Mesendoderm (in vitro differentiated cells): Measurements from ENCODE around the gene GIMAP8.
"Not testable (repeated sequence)": the region's sequence is repeated elsewhere in the genome, so short reads cannot be mapped to it uniquely, and the experiment has no call there.

ENCODE experiments used
- DNase-seq: peaks from one replicate; pipeline ENCODE4 v3.0.0; 2013
- H2AK5ac ChIP-seq: 2 replicates; pipeline ENCODE4 v1.6.1; 2013; ENCODE audit warnings: low read length, inconsistent platforms
- H2BK120ac ChIP-seq: 2 replicates; pipeline ENCODE4 v1.6.1; 2013; ENCODE audit warnings: low read depth, mild to moderate bottlenecking, low read length, moderate library complexity, mixed read lengths
- H2BK15ac ChIP-seq: replicated peaks from 2 replicates; pipeline ENCODE4 v1.6.1; 2013; ENCODE audit warnings: low read depth, mild to moderate bottlenecking, moderate library complexity
- H2BK5ac ChIP-seq: 2 replicates; pipeline ENCODE4 v1.6.1; 2013; ENCODE audit warnings: low read length, inconsistent platforms
- H3K18ac ChIP-seq: 2 replicates; pipeline ENCODE4 v1.6.1; 2013; ENCODE audit warnings: mild to moderate bottlenecking, low read length, mixed read lengths
- H3K23ac ChIP-seq: one replicate; pipeline ENCODE4 v1.6.1; 2013; ENCODE audit warnings: low read length
- H3K27ac ChIP-seq: 2 replicates; pipeline ENCODE4 v1.5.1; 2013; ENCODE audit warnings: low read depth, mild to moderate bottlenecking, inconsistent platforms, low read length, moderate library complexity
- H3K27me3 ChIP-seq: 2 replicates; pipeline ENCODE4 v1.6.1; 2013; ENCODE audit warnings: low read length, control low read depth, mild to moderate bottlenecking, inconsistent platforms; ENCODE audit not compliant: insufficient read depth, poor library complexity
- H3K36me3 ChIP-seq: 2 replicates; pipeline ENCODE4 v1.6.1; 2013; ENCODE audit warnings: low read length, inconsistent platforms; ENCODE audit not compliant: control insufficient read depth, insufficient read depth
- H3K4ac ChIP-seq: one replicate; pipeline ENCODE4 v1.6.1; 2013; ENCODE audit warnings: low read depth, mild to moderate bottlenecking, low read length, moderate library complexity
- H3K4me1 ChIP-seq: 2 replicates; pipeline ENCODE4 v1.6.1; 2013; ENCODE audit warnings: low read depth, low read length, inconsistent platforms; ENCODE audit not compliant: control insufficient read depth
- H3K4me2 ChIP-seq: 2 replicates; pipeline ENCODE4 v1.6.1; 2013; ENCODE audit warnings: low read length
- H3K4me3 ChIP-seq: 2 replicates; pipeline ENCODE4 v1.5.1; 2013; ENCODE audit warnings: mild to moderate bottlenecking, low read length
- H3K56ac ChIP-seq: one replicate; pipeline ENCODE4 v1.6.1; 2013; ENCODE audit warnings: low read length
- H3K79me1 ChIP-seq: 2 replicates; pipeline ENCODE4 v1.6.1; 2013; ENCODE audit warnings: low read length, inconsistent platforms
- H3K79me2 ChIP-seq: 2 replicates; pipeline ENCODE4 v1.6.1; 2013; ENCODE audit warnings: mild to moderate bottlenecking, low read length; ENCODE audit not compliant: control insufficient read depth, insufficient read depth
- H3K9ac ChIP-seq: 2 replicates; pipeline ENCODE4 v1.6.1; 2013; ENCODE audit warnings: low read length, inconsistent platforms
- H4K5ac ChIP-seq: one replicate; pipeline ENCODE4 v1.6.1; 2013; ENCODE audit warnings: low read length
- H4K8ac ChIP-seq: one replicate; pipeline ENCODE4 v1.6.1; 2013; ENCODE audit warnings: low read depth, mild to moderate bottlenecking, control low read depth, low read length, moderate library complexity
- whole genome bisulfite sequencing: extraction: QIAGEN DNeasy Blood & Tissue Kit; methylation state at CpG from one replicate; pipeline ENCODE4 v1.1.7; 2013; ENCODE audit warnings: low lambda C conversion rate, missing lambda C conversion rate; ENCODE audit not compliant: insufficient coverage; ENCODE audit errors: extremely low coverage; 5-methylcytosine and 5-hydroxymethylcytosine counted together

GIMAP8 gene

DNA sequence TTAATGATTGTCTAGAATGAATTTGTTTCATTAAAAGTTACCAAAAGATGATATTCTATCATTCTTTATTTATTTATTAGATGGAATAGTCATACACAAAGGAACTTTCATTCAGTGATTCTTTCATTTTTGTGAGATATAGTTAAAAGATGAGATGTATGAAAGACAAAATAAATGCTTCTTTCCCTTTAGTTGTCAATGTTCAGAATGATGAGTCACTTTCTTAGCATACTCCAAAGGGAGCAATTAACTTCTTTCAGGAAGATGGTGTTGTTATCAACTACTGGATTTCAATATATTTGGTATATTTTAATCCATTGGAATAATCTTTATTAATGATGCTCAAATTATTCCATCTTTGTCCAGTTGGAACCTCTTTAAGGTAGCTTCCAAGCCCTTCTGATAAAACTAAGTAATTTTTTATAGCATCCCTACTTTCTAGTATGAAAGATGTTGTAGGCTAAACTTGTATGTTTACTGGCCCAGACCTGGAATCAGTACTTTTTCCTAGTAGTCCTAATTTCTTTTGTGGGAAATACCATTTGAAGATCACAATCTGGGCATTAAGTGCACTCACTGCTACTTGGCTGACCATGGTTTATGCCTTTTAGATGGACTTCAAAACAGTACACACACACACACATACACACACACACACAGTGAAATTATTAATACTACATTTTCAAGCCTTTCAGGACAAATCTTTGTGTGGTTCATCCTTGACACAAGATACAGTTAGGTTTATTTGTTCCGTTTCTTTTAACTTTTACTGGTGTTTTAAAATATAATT is 66.7 kb downstream of the GIMAP8 start:
- Histone ChIP-seq H3K36me3 (no peaks in the 10 kb centered on the region), H3K4me1 (no peaks in the 10 kb centered on the region), H4K8ac (no peak overlapping the region), H3K79me2 (no peaks in the 10 kb centered on the region), H3K23ac (no peak overlapping the region), H3K4me3 (no peak overlapping the region), H2BK15ac (no peak overlapping the region), H3K9ac (no peak overlapping the region), H3K27me3 (no peaks in the 10 kb centered on the region), H3K4me2 (no peak overlapping the region), H4K5ac (no peak overlapping the region), H2AK5ac (no peak overlapping the region), H3K18ac (no peak overlapping the region), H3K56ac (no peak overlapping the region), H3K4ac (no peak overlapping the region), H2BK5ac (no peak overlapping the region), H3K79me1 (no peaks in the 10 kb centered on the region), H2BK120ac (no peak overlapping the region), H3K27ac (no peak overlapping the region)
- no CpG with 5 or more reads among the region's 1 CpG for WGBS
- no peak for DNase-seq

DNA sequence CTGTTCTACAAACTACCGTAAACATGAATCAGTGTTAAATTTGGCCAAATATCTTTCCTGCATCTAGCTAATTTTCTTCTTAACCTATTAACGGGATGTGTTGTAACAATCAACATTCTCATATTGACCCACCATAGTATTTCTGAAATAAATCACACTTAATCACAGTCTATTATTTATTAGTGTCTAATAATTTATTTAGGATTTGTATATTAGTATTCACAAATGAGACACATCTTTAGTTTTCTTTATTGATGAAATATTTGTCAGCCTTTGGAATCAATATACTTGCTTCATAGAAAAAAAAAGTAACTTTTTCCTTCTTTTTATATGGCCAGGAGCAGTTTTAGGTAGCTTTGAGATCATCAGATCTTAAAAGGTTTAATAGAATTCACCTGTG is 68.9 kb downstream of the GIMAP8 start:
- no peak overlapping the region for H3K56ac ChIP-seq
- no peak overlapping the region for H3K23ac ChIP-seq
- no peaks in the 10 kb centered on the region for H3K36me3 ChIP-seq
- no peak overlapping the region for H2BK5ac ChIP-seq
- H3K27me3 ChIP-seq: no peaks in the 10 kb centered on the region
- no peaks in the 10 kb centered on the region for H3K4me1 ChIP-seq
- no CpG with 5 or more reads among the region's 2 CpGs for WGBS
- H3K79me1 ChIP-seq: no peaks in the 10 kb centered on the region
- H3K79me2 ChIP-seq: no peaks in the 10 kb centered on the region
- no peak overlapping the region for H4K8ac ChIP-seq
- no peak overlapping the region for H3K4ac ChIP-seq
- H4K5ac ChIP-seq: no peak overlapping the region
- no peak overlapping the region for H3K4me2 ChIP-seq
- no peak overlapping the region for H2BK120ac ChIP-seq
- no peak overlapping the region for H2AK5ac ChIP-seq
- no peak overlapping the region for H3K4me3 ChIP-seq
- no peak overlapping the region for H3K27ac ChIP-seq
- no peak for DNase-seq
- no peak overlapping the region for H3K18ac ChIP-seq
- H3K9ac ChIP-seq: no peak overlapping the region
- H2BK15ac ChIP-seq: no peak overlapping the region

DNA sequence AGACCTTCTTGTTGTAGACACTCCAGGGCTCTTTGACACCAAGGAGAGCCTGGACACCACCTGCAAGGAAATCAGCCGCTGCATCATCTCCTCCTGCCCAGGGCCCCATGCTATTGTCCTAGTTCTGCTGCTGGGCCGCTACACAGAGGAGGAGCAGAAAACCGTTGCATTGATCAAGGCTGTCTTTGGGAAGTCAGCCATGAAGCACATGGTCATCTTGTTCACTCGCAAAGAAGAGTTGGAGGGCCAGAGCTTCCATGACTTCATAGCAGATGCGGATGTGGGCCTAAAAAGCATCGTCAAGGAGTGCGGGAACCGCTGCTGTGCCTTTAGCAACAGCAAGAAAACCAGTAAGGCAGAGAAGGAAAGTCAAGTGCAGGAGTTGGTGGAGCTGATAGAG is 69.7 kb downstream of the GIMAP8 start:
- H3K23ac ChIP-seq: no peak overlapping the region
- no peaks in the 10 kb centered on the region for H3K79me1 ChIP-seq
- no peak overlapping the region for H3K9ac ChIP-seq
- no peak overlapping the region for H2AK5ac ChIP-seq
- no peaks in the 10 kb centered on the region for H3K27me3 ChIP-seq
- no peak overlapping the region for H4K5ac ChIP-seq
- no peak overlapping the region for H2BK15ac ChIP-seq
- H3K56ac ChIP-seq: no peak overlapping the region
- H2BK5ac ChIP-seq: no peak overlapping the region
- H3K4ac ChIP-seq: no peak overlapping the region
- H3K18ac ChIP-seq: no peak overlapping the region
- H3K4me1 ChIP-seq: no peaks in the 10 kb centered on the region
- WGBS: no CpG with 5 or more reads among the region's 8 CpGs
- H3K36me3 ChIP-seq: no peaks in the 10 kb centered on the region
- no peak for DNase-seq
- no peak overlapping the region for H2BK120ac ChIP-seq
- H4K8ac ChIP-seq: no peak overlapping the region
- H3K27ac ChIP-seq: no peak overlapping the region
- H3K79me2 ChIP-seq: no peaks in the 10 kb centered on the region
- no peak overlapping the region for H3K4me3 ChIP-seq
- no peak overlapping the region for H3K4me2 ChIP-seq

DNA sequence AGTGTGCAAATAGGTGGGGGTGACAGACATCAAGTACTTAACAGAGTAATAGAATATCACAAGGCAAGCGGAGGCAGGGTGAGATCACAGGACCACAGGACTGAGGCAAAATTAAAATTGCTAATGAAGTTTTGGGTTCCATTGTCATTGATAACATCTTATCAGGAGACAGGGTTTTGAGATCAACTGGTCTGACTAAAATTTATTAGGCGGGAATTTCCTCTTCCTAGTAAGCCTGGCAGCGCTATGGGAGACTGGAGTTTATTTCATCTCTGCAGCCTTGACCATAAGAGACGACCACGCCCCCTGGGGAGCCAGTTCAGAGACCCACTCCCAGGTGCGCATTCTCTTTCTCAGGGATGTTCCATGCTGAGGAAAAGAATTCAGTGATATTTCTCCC is 72.5 kb downstream of the GIMAP8 start:
- peak; percentile 9 for DNase-seq

DNA sequence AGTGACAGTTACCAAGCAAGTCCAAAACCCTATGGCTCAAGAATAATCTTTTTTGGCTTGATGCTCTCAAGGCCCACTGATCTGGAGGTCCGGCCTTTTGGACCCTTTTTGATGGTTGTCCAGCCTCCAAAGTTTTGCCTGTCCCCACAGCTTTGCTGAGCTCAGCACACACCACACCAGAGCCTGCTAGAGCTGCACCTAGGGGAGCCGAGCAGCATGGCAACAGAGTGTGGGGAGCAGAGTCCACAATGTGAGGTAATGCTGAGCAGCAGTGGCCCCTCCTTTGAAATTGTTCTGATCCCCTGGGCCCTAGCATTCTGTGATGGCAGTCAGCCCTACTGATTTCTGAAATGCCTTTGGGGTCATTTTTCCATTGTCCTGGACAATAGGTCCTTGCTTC is 73.6 kb downstream of the GIMAP8 start:
- no peak overlapping the region for H3K4me2 ChIP-seq
- H2AK5ac ChIP-seq: no peak overlapping the region
- no peak overlapping the region for H3K23ac ChIP-seq
- no peaks in the 10 kb centered on the region for H3K79me2 ChIP-seq
- H2BK15ac ChIP-seq: no peak overlapping the region
- no peak overlapping the region for H3K56ac ChIP-seq
- H4K8ac ChIP-seq: no peak overlapping the region
- H3K4me3 ChIP-seq: no peak overlapping the region
- H3K27ac ChIP-seq: no peak overlapping the region
- H2BK5ac ChIP-seq: no peak overlapping the region
- H3K36me3 ChIP-seq: no peaks in the 10 kb centered on the region
- no CpG with 5 or more reads among the region's 2 CpGs for WGBS
- H3K4ac ChIP-seq: no peak overlapping the region
- H3K9ac ChIP-seq: no peak overlapping the region
- H3K18ac ChIP-seq: no peak overlapping the region
- no peaks in the 10 kb centered on the region for H3K4me1 ChIP-seq
- H4K5ac ChIP-seq: no peak overlapping the region
- H3K27me3 ChIP-seq: no peaks in the 10 kb centered on the region
- H2BK120ac ChIP-seq: no peak overlapping the region
- no peak for DNase-seq
- H3K79me1 ChIP-seq: no peaks in the 10 kb centered on the region

More for the DNA sequence above, 72.5 kb downstream of the GIMAP8 start:
- not testable (repeated sequence) for H3K36me3 ChIP-seq, H3K4me2 ChIP-seq, H3K4ac ChIP-seq, H2BK5ac ChIP-seq, H3K4me1 ChIP-seq, H3K27ac ChIP-seq, H2BK15ac ChIP-seq, H3K4me3 ChIP-seq, H3K18ac ChIP-seq, H3K23ac ChIP-seq, H3K79me2 ChIP-seq, H3K79me1 ChIP-seq, H4K8ac ChIP-seq, H3K56ac ChIP-seq, H3K27me3 ChIP-seq, H3K9ac ChIP-seq, H2AK5ac ChIP-seq, H2BK120ac ChIP-seq, H4K5ac ChIP-seq
- no CpG with 5 or more reads among the region's 6 CpGs for WGBS
